ENCODE data around the gene PFKFB3.
"Not testable (repeated sequence)": the region's sequence is repeated elsewhere in the genome, so short reads cannot be mapped to it uniquely, and the experiment has no call there.

PFKFB3 gene

DNA sequence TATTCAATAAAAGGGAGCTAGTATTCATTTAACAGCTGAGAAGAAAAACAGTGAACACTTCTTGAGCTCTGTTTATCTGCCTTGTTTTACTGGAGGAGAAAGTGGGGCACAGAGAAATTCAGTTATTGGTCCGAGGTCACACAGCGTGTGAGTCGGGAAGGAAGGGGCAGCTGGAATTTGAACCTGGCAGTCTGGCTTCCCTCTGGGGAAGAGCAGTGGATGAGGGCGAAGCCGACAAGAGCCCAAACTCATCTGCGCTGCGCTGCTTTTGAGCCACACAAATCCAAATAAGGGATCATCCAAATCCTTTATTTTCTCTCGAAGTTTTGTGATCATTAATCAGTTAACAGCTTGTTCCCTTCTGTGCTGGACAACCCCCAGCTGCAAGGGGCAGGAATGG is 23.7 kb upstream of the PFKFB3 start:
- no peak for DNase-seq

DNA sequence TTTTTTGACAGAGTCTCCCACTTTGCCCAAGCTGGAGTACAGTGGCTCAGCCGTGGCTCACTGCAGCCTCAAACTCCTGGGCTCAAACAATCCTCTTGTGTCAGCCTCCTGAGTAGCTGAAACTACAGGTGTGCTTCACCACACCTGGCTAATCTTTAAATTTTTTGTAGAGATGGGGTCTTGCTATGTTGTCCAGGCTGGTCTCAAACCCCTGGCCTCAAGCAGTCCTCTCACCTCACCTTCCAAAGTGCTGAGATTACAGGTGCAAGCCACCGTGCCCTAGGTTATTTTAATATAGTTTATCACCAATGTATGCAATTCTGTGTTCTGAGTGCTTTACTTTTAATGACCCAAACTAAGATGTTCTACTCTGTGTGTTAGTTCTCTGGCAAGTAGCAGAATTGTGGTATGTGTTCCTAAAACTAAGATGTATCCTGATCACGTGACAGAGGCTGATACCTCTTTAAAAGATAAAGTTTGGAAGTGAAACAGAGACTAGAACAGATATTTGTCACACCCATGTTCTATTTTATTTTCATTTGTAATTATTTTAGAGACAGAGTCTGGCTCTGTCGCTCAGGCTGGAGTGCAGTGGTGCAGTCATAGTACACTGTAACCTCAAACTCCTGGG is 22.1 kb upstream of the PFKFB3 start:
- DNase-seq, result no peak

DNA sequence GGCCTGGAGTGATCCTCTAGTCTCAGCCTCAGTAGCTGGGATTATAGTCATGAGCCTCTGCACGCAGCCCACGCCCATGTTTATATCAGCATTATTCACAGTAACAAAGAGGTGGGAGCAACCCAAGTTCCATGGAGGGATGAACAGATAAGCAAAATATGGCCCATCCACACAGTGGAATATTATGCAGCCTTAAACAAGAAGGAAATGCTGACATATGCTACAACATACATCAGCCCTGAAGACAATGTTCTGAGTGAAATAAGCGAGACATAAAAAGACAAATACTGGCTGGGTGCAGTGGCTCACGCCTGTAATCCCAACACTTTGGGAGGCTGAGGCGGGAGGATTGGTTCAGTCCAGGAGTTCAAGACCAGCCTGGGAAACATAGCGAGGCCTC is 21.5 kb upstream of the PFKFB3 start:
- DNase-seq, result no peak

DNA sequence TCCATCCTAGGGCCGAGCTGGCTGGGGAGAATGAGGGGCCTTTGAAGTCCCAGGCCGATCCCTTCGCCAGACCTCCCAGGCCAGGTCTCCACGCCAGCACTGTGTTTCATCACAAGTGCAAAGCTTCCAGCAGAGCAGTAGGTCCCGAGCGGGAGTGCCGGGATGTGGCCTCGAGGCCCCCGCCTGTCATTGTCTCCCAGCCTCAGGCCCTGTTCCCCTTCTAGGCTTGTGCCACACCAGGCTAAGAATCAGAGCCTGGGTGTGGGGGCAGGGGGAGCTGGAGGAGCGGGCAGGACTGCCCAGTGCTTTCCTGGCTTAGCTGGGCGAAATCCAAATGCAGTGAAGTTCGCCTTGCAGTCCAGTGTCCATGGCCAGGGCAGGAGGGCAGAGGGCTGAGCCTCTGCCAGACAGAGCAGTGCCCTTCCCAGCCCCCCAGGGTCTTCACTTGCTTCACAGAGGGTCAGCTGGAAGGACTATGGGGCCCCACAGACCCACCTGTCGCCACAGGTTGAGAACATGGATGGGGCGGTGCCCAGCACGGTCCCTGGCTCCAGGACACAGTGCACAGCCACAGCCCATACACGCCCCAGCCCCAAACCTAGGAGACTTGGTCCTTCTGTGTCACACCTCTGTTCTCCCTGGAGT is 20.2 kb upstream of the PFKFB3 start:
- no peak for DNase-seq

DNA sequence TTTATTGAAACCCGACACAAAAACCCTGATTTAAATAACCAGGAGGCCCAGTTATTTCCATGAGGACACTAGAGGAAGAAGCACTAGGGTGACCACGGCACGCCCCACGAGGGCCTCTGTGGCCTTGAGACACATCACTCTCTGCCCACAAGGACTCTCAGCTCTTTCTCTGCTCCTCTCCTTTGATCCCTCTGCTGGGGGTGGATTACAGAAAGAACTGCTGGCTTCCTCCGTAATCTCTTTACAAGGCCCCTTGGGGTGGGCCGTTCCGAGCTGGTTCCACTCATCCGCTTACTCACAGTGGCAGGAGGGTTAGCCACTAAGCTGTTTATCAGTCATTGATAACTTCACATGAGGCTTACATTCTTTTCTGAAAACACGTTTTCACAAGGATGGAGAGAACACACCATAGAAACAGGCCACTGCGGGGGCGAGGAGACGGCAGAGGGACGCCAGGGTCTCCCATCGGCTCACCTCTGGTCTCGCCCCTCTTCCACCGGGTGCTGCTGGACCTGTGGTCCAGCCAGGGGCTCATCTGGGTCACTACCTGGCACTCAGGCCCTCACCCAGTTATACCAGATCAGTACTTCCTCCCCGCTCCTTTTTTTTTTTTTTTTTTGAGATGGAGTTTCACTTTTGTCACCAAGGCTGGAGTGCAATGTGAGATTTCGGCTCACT is 17.6 kb upstream of the PFKFB3 start:
- DNase-seq, result no peak

DNA sequence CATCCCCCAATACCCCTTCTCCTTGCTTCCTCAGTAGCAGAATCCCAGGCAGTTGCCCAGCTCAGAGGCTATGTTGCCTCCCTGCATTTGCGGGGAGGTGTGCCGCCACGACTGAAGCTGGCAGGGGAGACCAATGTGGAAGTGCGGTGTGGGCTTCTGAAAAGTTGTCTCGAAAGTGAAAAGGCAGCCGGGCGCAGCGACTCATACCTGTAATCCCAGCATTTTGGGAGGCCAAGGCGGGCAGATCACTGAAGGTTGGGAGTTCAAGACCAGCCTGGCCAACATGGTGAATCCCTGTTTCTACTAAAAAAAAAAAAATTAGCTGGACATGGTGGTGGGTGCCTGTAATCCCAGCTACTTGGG is 15.9 kb upstream of the PFKFB3 start:
- no peak for DNase-seq

DNA sequence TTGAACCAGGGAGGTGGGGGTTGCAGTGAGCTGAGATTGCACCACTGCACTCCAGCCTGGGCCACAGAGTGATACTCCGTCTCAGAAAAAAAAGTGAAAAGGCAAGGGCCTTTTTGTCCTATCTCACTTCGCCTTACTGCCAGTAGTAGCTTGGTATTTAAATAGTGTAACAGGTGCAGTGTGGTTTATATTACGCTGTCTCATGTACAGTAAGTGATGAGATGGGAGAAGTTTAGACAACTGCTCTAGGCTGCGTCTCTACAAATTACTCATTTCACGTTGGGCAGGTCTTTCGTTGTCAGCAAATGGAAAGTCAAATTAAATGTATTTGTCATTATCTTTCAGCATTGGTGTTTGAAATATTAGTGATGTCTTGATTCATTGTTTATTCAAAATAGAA is 15.5 kb upstream of the PFKFB3 start:
- no peak for DNase-seq

DNA sequence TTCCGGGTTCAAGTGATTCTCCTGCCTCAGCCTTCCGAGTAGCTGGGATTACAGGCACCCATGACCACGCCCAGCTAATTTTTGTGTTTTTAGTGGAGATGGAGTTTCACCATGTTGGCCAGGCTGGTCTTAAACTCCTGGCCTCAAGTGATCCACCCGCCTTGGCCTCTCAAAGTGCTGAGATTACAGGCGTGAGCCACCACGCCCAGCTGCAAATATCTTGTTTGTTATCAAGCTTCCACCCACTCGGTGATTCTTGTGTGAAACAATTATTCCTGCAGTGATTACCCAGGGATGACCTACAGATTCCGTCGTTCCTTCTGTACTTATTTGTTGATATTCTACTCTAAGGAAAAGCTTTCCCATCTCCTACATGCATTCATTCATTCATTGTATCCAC is 12.7 kb upstream of the PFKFB3 start:
- DNase-seq, result not testable (repeated sequence)

DNA sequence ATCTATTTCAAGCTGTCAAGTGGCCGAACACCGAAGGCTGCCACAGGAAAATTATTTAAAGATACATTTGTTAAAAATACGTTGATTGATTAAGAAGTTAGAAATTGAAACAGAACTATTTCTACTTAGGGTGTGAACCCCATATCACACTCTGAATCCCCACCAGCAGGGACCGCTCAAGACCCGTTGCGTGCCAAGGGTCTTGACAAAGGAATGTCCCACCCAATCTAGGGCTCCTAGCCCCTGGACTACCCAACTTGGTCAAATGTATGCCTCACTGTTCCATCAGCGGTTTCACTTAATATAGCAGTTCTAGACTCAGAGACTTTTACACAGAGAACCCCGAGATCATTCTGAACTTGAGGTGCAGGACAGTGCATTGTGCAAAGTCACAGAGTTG is 11.6 kb upstream of the PFKFB3 start:
- no peak for DNase-seq

DNA sequence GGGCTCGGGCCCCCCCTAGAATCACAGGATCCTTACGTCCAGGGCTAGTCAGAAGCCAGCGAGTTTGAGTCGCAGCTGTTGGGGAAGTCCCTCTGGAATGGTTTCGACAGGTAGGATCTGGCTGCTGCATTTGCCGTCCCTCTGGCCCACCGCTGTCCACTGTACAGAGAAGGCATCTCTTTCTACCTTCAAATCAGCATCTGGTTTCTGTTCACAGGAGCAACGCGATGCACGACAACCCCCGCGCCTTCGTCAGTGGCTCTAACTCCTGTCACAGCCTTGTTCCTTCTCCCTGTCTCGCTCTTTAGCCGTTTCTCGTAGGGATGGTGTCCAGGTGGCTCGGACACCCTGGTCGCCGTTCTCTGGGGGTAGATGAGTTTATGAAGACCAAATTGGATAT is 11.2 kb upstream of the PFKFB3 start:
- no peak for DNase-seq

DNA sequence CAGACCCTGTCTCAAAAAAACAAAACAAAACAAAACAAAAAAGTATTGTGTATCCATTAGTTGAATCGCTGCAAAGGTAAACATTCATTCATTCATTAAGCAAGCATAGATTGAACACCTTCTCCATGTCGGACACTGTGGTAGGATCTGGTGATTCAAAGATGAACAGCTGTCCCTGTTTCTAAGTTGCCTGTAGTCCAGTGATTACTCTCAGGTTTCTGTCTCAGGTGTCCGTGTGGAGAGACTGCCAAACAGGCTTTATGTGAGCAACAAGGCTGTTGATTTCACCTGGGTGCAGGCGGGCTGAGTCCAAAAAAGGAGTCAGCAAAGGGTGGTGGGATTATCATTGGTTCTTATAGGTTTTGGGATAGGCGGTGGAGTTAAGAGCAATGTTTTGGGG is 9.4 kb upstream of the PFKFB3 start:
- DNase-seq, result not testable (repeated sequence)

DNA sequence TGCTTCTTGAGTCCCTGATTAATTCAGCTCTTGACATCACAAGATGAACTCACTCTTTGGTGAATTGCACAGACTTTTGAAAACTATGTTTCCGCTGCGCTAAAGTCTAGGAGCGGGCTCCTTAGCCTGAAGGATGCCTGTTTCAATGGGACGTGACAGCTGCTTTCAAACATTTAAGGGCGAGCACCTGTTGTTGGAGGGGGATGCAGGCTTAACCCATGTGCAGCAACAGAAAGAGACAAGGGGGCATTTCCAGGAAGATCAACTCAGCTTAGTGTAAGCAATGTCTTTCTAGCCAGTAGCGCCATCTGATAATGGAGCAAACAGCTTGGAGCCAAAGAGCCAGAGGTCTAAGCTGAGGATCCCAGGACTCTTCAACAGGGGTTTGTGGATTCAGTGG is 8.4 kb upstream of the PFKFB3 start:
- DNase-seq, result no peak

DNA sequence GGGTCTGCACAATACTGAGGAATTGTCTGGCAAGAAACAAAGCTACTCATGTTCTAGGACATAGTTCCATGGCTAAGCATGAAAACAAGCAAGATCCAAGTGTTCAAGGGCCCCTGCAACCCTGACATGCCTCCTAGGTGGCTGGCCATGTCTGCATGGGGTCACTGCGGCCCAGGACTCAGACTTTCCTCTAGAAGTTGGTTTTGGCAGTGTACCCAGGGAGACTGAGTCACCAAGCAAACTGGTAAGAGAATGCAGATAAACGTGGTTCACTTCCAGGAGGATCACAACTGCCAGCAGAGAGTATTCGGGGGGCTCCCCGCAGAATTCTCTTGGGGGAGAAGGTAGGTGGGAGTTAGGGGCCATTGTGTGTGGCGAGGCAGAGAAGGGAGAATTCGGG is 7.4 kb upstream of the PFKFB3 start:
- DNase-seq, result no peak

DNA sequence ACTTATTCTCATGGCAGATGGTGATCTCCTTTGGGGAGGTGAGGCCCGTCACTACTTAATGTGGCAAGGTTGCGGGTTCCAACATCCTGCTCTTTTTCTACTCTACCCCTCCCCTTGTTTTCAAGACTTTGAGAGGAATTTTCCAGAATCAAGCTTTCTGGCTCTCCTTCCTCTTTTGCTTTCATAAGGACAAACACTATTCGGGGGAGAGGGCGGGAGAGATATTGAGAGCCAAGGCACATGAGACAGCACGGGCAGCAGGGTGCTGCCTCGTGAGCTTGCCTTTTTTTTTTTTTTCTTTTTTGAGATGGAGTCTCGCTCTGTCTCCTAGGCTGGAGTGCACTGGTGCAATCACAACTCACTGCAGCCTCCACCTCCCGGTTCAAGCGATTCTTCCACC is 6.9 kb upstream of the PFKFB3 start:
- no peak for DNase-seq

DNA sequence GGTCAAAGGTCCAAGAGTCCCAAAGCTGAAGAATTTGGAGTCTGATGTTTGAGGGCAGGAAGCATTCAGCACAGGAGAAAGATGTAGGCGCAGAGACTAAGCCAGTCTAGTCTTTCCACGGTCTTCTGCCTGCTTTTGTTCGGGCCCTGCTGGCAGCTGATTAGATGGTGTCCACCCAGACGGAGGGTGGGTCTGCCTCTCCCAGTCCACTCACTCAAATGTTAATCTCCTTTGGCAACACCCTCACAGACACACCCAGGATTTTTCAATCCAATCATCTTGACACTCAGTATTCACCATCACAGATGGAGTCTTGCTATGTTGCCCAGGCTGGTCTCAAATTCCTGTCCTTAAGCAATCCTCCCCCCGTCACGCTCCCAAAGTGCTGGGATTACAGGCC is 6.2 kb upstream of the PFKFB3 start:
- not testable (repeated sequence) for DNase-seq

DNA sequence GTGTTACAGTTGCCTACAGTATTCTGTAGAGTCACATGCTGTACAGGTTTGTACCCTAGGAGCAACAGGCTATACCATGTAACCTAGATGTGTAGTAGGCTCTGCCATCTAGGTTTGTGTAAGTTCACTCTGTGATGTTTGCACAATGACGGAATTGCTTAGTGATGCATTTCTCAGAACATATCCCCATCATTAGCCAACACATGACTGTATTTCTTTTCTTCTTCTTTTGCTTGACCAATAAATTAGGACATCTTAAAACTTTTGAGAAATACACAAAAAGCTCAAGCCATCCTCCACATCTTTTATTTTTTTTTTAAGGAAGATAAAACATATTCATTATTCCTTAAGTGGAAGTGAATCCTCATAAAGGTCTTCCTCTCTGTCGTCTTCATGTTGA is 5.4 kb upstream of the PFKFB3 start:
- DNase-seq, result no peak

DNA sequence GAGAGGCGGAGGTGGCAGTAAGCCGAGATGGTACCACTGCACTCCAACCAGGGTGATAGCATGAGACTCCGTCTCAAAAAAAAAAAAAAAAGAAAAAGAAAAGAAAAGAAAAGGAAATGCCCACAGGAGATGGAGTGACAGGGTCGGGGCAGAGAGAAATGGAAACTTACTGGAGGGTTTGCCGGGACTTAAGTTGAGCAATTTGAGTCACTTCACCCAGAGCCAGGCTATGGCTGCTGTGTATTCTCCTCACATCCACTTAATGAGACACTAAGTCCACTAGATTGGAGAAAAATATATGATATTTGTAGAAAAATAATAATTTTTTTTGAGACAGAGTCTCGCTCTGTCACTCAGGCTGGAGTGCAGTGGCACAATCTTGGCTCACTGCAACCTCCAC is 4.6 kb upstream of the PFKFB3 start:
- no peak for DNase-seq

DNA sequence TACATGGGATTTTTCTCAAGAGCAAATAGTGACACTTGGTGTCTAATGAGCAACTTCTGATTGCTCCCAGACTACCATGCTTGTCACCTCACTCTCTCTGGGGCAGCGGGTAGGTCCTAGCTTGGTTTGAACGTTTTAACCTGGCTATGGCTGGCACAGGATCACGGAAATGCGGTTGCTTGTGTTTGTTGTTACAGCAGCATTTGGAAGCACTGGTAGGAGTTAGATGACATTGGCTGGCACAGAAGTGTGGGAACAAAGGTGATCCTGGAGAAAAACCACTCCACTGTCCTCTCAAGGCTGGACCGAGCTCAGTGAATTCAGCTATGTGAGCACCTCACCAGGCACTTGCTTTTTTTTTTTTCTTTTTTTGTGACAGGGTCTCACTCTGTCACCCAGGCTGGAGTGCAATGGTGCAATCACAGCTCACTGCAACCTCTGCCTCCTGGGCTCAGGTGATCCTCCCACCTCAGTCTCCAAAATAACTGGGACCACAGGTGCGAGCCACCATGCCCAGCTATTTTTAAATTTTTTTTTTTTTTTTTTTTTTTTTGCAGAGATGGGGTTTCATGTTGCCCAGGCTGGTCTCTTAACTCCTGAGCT is 3.5 kb upstream of the PFKFB3 start:
- no peak for DNase-seq

DNA sequence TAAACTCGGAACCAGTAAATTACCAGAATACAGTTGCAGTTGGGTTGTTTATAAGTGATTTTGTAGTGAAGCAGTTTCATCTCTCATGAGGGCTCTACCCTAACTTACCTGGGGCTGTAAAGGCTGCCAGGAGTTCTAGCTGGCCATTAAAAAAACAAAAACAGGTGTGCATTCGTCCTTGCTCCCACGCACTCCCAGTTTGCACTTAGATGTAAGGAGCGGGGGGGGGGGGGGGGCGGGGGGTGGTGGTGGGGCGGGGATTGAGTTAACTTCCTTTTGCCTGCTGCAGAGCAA is 2.3 kb upstream of the PFKFB3 start:
- DNase-seq, result no peak

DNA sequence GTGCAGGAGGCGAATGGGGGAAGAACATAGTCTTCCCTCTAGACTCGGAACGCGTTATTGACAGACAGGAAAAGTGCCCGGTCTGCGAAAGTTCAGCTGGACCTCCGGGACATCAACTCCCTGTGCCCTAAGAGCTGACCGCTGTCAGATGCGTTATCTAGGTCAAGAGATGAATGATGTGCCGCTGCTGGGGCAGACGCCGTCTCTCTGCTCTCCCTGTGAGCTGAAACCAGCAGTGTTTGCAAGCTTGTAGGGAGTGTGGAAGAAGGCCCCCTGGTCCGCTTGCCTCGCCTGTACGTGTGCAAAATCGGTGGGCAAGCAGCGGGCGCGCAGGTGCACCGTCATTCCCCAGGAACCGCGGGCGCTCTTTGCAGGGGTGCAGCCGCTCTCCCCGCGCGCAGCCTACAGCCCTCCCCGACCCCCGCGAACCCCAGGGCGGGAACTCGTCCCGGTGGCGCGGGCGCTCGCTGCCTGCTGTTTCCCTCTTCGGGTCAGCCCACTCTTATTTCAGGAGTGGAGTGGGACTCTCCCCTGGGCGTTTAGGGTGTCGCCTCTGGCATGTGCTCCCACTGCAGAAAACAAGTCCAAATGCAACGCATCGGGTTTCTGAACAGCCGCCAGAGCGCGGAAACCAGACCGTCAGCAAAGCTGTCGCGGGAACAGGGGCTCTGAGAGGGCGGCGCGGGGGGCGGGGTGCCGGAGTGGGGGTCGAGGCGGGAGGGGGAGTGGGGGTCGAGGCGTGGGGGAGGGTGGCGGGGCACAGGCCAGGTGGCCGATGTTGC is 1.8 kb upstream of the PFKFB3 start:
- DNase-seq, result no peak

DNA sequence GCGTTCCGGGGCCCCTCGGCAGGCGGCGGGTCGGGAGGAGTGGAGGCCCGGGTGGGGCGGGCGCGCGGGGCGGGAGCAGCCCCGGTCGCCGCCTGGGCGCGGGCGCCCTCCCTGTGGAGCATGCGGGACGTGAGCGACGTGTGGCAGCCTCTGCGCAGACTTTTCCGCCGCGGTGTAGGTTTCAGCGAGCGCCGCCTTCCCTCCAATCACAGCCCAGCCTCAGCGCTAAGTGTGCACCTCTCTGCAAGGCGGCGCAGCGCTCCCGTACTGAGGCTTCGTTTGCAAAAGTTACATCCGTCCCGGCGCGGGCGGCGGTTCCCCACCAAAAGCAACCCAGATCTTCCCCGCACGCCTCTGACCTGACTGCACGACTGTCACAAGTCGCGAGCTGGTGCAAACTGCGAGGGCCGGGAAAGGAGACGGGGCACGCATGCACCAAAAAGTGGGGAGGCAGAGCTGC is 1.2 kb upstream of the PFKFB3 start:
- peak; percentile 74 for DNase-seq

DNA sequence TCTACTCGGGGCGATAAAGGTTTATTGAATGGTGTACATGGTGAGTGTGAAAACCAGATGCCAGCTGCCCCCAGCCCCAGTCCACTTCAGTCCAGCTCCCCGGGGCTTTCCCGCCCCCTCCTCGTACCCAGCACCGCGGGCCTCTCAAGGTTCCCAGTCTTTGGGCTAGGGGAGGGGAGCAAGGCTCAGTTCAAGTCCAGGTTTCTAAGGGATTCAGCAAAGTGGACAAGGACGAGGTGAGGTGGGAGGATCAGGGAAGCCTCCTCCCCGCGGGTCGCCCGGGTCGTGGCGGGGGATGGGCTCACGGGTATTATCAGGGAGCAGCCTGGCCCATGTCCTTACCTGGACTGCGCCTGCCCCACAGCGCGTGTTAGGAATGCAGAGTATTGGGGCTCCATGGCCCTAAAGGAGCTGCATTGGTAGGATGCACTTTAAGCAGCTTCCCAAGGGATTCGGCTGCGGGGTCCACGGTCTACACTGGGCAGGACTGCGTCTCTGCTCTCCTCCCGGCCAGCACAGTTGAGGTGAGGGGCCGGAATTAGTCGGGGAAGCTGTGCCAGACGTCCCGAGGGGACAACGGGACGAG is 541 bp upstream of the PFKFB3 start:
- no peak for DNase-seq

All from CD4-positive, alpha-beta T cell treated with Interleukin-15 for 1 hour (primary cell).